Activated CD4-positive, CD25-positive, alpha-beta regulatory T cell treated with anti-CD3 and anti-CD28 coated beads, Interleukin-2, amount 50 U/mL, for 72 hours (primary cell): ENCODE measurements around the gene TMPRSS15.
"Not testable (repeated sequence)": the region's sequence is repeated elsewhere in the genome, so short reads cannot be mapped to it uniquely, and the experiment has no call there.

Source experiments
- DNase-seq: peaks from one replicate; pipeline ENCODE4 v3.0.0; 2021

The TMPRSS15 gene

DNA sequence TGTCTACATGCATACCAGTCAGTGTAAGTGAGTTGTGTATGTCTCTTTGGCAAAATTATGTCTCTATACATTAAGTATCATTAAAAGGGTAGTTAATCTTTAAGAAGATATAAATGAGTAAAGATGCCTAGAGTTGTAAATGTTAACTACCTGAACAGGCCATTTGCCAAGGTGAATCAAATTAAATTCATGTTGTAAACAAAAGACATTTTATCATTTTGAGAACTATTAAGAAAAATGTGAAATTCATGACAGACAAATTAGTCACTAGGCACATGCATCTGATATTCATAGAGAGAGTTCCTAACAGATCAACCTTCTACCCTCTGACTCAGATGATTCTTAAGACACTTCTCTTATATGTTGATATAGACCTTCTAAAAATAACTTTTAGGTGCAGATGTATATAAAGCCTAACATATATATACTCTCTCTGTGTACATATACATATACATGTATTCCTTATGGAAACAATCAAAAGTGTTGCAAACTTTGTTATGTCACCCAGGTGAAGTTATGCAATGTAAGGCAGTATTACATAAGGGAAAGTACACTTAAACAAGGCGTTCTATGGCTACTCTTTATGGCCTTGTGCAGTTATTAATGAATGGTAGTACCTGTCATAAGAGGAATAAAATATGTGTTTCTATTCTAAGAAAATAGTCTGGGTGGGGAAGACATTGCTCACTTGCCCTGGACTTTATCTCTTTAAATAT lies at the start of gene TMPRSS15:
Gene TMPRSS15 (minus strand): TSS at position 51 of the 716 bp plus-strand sequence. CDS start 163 bp downstream, outside the sequence.
- DNase-seq = no peak

DNA sequence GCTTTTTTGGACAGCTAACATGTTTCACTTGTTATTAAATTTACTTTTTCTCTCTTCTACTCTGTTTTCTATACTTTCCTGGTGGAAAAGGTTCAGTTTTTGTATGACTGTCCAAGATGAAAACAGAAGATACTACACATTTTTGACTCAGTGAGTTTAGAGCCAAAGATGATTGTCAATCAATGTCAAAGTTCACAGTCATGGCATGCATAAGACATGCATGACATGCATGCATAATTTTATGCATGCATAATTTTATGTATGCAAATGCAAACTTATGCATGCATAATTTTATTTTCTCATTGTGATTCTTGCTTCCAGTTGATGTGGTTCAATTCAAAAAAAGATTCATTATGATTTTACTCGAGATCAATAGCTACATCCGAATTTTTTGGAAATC lies 48.1 kb upstream of the TMPRSS15 start:
- DNase-seq = no peak

DNA sequence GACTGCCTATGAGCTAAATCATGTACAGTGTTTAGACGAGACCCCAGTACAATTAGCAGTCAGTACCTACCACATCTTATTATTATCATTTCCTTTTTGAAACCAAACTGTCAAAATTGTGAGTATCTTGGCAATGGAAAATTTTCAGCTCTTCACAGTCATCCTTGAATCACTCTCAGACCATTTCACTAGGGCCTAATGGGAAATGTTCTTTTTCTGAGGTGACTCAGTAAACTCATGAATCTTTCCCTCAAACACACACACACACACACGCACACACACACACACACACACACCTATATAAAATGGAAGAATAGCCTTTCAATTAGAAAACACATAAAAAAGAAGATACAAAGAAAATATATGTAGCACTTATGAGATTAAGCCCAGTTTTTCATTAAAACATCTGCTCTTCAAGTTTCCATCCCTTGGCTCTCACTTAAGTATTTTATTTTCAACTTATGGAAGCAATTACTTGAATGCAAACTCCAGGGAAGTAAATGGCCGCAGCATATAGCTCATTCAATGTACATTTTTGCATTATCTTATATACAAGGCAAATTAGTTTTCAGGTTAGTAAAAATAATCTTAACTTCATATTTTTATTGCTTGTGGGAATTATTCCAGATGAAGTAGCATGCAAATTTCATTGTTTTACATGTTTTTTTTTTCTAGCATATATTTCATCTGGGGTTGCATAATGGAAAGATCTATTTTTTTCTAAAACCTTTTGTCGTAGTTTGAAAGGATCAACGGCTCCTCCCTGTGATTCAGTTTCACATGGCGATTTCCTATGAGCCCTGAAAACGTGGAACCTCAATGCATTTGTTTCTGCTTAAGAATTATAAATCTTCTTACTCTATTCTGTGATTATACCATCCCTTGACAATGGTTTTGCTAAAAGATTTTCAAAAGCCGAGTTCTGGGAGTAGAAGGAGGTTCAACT lies 46.3 kb upstream of the TMPRSS15 start:
- no peak for DNase-seq

DNA sequence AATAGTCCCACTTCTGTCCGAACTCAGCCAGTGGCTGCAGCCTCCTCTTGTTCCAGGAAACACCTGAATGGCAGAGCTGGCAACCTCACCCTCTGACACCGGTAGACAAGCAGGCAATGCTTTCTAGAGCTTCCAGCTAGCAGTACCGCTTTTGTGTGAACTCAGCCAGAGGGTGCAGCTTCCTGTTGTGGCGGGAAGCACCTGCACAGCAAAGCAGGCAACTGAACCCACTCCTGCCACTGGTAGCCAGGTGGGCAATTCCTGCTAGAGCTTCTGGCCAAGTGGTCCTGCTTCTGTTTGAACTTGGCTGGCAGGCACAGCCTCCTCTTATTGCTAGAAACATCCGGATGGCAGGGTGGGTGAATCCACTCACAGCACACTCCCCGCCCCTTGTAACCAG lies 40.1 kb upstream of the TMPRSS15 start:
- no peak for DNase-seq

DNA sequence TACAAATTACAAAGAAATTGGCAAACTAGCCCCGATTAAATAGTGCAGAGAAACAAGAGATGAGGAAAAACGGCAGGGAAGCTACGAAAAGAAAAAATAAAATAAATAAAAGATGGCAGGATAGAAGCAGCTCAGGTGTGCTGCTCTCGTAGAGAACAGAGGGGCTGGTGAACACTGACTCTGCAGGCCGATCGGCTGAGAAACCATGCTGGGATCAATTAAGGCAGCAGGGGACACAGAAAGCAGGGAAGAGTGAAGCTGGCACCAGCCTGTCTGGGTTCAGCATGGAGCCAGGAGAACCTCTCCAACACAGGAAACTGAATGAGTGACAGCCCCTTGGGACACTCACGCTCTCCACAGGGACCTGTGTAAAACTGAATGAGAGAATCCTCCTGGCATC lies 39.5 kb upstream of the TMPRSS15 start:
- DNase-seq = no peak

DNA sequence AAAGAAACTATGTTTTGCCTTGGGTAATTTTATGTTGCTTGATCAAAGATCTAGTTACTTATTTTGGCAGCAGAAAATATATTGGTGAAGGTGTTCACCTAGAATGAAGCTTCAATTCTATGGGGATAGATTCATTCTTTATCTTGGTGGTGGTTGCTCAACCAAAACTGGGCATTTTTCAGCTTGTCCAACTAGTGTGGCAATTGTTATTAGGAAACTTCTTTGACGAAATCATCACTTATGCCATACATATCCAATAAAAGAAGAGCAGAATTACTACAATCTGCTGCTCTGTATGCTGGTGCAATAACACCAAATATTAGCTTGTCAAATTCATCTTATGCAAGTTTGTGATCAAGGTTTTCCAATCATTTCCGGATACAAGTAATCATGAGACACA lies 26.8 kb upstream of the TMPRSS15 start:
- DNase-seq = no peak

DNA sequence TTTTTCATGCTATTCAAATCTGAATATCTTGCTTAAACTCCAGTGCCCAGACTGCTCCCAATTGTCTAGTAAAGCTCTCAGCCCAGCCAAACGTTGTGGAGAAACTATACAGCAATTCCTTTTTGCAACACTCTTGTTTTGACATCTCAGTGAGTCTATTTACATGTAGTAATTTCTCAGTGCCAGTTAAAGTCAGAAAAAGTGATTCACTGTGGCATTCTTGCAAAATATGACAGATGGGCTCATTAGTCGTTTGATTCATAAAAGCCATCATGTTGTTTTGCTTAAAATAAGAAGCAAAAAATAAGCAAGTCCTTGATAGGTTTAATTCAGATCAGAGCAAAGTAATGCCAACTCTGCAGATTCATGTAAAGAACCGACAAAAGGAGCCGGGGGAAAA lies 20.7 kb upstream of the TMPRSS15 start:
- no peak for DNase-seq

DNA sequence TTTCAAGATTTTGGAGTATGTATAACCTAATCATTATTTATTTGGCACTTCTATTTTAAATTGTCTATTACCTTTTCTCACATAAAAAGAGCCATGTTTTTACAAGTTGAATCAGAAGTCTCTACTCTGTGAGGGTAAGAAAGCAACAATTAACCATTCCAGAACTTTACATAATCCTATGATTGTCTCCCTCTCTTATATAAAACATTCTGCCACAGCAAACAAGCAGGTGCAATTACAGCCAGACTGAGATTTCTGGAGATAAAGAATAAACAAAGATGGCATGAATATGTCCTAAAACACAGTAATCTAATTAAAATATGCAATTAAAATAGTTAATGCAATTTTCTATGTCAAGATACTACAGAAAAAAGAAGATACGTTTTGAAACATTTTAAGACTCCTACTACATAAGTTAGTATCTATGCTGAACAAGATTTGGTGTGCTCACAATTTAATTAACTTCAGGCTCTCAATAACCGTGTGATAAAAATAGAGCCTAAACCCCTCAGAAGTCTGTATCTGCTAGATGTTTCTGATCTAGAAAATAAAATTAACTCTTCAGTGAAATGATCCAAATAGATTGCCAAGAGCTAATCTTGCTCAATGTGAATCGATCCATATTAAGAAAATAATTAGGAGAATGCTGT lies 13.7 kb upstream of the TMPRSS15 start:
- no peak for DNase-seq

DNA sequence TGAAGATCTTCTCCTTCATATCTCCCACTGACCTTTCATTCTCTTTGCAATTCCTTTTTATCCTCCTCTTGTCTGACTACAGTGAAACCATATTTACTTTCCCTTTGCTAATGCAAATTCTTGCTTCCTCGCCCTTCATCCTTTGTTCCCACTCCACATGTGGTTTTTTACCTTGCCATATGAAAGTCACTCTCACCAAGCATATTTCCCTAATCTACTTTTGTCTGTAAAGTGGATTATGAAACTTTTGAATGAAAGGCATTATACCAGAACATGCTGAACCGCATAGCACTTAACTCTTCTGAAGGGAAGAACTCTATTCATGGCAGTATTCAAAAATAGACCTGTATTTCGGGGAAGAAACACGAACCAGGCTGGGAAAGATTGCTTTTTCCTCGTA lies 8.0 kb upstream of the TMPRSS15 start:
- DNase-seq = no peak

DNA sequence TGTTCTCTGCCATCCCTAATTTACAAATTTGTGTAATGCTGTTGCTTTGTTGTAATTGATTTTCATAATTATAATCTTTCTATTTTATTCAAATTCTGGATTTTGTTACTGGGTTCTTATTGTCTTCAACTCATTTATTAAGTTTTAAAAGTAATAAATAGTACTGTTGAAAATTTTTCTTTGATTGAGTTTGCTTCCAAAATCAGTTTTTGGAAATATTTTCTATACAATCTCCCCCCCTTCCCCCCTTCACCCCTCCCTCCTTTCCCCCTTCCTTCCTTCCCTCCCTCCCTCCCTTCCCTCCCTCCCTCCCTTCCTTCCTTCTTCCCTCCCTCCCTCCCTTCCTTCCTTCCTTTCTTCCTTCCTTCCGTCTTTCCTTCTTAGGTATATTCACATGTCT lies 6.0 kb upstream of the TMPRSS15 start:
- DNase-seq = no peak

DNA sequence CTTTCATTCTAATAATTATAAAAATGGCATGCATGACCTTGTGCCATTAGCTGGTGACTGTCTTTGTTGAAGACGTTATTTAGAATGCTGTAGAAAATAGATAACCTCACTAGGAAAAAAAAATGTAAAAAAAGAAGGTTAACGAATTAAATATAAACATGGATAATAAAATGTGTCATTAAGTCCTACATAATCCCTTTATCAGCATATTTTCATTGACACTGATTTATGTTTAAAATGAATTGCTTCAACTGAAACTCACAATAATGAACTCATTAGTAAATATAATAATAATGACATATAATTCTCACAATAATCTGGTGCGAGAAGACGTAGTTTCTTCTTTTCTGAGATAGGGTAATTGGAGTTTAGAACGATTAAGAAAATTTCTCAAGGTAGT lies 4.7 kb downstream of the TMPRSS15 start:
- no peak for DNase-seq

DNA sequence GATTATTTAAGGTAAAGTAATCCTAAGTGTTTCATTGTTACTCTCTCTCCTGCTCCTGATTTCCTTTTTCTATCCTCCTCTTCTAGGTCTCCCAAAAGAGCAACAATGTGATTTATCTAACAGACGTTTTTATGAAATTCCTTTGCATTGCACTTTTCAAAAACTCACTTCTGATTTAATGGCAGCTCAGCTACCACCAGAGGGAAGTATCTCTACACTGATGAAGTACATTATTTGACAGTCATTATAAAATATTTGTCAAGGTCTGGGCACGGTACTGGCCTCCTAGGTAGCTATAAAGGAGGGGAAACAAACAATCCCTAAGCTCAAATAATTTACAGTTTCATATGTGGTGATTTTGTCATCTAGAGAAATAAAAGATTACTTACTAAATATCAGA lies 15.6 kb downstream of the TMPRSS15 start:
- no peak for DNase-seq

DNA sequence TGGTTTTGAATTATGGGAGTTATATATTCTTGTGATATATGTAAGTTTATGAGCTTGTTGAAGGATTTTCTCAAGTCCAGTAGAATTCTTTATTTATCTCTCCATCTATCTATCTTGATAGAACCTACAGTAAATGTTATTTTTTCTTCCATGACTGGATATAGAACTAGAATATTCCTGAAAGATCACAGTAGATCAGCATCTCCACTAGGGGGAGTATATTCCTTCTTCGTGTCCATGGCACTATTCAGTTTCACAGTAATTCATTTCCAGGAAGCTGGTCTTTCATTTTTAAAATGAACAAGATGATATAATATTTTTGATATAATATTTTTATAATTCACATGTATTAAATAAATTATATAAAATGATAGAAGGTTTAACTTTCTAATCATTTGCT lies 18.8 kb downstream of the TMPRSS15 start:
- no peak for DNase-seq

DNA sequence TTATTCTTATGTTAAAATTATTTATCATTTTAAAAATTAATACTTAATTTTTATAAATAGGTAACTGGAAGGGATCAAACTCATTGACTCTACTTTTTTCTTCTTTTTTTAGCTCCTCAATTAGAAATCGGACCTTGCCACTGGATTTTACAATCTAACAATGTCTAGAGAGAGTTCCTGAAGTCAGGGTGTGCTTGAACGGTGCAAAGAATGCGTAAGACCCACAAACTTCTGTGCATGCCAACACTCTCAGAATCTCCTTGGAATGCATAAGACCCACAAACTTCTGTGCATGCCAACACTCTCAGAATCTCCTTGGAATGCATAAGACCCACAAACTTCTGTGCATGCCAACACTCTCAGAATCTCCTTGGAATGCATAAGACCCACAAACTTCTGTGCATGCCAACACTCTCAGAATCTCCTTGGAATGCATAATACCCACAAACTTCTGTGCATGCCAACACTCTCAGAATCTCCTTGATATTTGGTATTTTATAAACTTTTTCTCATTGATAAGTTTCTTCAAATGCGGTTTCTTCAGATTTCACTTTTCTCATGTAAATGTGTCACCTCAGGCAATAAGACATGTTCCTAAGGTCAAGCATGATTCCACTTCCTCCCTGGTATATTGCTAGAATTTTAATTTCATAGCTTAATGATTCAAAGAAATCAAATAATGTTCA lies 20.5 kb downstream of the TMPRSS15 start:
- DNase-seq = not testable (repeated sequence)

DNA sequence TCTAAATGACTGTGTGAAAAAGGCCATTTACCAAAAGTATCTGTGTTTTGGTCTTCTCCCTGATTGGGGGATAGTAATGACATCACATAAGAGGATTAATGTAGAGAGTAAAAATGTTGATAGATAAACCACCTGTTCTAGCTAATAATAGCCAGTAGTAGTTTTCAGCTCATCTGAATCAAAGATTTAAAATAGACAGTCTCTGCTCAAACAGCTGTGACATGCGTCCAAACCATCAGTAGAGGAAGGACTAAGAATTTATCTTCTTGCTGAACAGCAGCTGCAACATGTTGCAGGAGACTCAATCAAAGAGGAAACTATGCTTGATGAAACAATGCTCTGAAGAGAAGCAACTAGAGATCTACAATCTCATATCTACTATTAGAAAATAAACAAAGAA lies 21.4 kb downstream of the TMPRSS15 start:
- DNase-seq = no peak

DNA sequence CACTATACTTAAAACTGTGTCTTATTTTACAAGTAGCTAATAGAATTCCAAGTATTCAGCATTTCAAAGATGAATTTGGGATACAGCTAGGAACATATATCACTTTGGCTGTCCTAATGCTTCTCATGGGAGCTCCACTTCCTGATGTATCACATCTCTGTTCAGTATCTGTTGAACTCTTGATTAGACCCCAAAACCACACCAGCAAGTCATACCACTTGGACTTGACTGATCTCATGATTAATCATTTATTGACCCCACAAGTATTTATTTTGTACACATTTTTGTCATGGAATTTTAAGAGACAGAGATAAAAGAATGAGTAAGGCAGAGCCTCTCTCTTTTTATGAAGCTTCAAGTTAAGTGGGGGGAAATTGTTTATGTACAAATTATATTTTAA lies 30.0 kb downstream of the TMPRSS15 start:
- DNase-seq = no peak

DNA sequence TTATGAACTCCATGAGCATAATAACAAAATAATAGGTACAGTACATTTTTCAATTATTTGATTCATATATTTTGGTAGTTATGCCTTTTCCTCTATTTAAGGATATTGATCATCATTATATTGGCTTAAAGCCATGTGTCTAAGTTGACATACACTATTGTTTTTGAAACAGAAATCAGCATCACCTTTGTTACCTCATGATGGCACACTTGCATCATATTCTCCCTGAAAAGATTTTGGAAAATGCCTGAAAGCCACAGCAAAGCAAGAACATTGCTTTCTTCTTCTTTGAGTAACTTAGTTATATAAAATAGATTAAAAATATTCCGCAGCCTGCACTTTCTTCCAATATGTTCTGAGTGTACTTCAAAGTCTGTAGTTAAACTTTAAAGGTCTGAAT lies 33.3 kb downstream of the TMPRSS15 start:
- DNase-seq = no peak

DNA sequence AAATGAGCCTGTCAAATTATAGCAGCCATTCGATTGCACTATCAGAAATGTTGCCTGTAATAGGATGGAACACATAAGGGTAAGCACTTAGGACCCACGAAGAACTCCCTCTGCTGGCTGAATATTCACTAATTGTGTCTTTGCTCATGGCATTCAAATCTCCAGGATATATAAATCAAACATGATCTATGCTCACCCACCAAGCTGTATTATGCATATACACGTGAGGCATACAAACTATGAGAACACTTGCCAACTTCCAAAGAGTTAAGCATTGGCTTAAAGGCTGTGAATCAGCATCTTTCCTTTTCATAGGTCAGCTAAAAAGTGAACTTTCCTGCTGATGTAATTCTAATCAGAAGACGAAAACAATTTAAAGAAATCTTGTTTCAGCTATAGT lies 34.5 kb downstream of the TMPRSS15 start:
- DNase-seq = no peak

DNA sequence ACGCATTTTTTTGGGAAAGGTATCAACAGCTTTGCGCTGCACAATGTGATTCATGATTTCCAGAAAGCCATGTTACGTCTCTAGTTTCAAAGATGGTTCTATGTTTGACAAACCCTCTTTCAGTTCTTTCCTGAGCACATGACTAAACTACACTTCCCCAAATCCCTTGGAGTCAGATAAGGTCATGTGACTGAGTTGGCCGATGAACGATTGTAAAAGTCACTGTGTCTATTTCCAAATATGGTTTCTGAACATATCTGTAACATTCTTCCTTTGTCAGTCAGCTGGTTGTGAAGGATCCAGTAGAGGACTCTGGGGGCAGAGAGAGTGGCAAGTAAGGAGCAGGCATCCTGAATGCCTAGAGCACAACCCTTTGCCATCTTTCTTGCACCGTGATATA lies 35.4 kb downstream of the TMPRSS15 start:
- no peak for DNase-seq

DNA sequence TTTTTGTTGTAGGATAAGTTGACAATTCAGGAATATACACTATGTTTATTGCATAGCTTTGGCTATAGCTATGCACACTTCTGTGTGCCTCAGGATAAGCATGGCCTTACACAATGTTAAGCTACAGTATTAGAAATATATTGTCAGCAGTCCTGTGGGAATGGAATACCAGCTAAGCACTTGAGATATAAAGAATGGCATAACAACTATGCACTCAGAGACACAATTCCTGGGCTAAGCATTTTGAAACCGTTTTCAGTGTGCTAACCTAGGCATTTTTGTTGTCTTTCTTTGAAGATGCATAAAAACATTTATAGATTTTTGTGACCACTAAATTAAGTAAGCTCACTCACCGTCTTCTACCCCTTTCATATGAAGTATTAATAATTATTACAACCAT lies 46.8 kb downstream of the TMPRSS15 start:
- no peak for DNase-seq

DNA sequence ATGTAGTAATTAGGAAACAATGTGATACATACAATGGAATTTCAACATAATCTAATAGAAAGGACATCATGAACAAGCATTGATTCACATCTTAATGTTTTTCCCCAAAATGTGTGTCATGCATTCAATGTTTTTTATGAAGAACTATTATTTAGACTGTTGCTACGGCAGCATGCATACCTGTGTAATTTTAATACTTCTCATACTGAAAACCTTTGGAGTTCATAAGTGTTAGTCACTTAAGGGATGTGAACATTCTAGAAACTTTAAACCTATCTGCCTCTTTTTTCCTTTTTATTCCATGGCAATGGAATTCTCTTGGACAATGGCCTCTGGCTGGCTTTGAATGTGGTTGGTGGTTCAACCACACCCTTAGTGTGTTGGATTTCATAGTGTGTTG lies 48.6 kb downstream of the TMPRSS15 start:
- DNase-seq = no peak

DNA sequence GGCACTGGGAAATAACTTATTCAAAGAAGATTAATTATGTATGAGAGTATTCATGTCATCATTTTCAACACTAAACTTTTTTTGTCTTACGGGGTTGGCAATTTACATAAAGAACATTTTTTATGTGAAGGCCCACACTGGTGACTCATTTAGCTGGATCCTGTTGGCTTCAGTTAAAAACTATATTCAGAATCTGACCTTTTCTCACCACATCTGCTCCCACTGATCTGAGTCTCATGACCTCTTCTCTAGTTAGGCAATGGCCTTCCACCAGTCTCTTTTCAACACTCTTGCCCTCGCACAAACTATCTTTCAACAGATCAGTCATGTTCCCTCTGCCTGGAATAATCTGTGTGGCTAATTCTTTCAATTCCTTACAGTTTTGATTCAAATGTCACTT lies 53.4 kb downstream of the TMPRSS15 start:
- DNase-seq = no peak

DNA sequence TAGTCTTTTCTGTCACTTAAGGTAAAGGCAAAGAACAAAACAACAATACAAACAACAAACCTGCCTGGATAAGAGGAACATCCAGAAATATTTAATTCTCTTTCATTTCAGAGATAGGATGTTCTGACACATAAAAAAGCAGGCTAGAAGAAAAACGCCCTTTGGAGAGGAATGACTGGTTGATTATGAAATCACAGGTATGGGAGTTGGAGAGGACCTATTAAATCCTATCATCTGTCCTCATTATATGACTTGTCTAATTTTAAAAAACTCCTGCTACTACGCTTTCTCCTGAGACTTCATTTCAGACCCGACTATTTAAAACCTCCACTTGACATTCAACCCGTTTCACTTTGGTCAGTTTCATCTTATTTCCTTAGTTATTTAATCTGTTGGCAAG lies 54.1 kb downstream of the TMPRSS15 start:
- DNase-seq = no peak
